CD4-positive, alpha-beta memory T cell (primary cell): ENCODE results near the gene TMEM272. TPM values are rescaled to one million over a fixed set of nuclear protein-coding genes. Genes with fewer than 3 reads are reported as not detected.

ENCODE experiments used
- CTCF ChIA-PET: fragments of 350-600 bp; sonication (Branson Sonifier 250); formaldehyde crosslinking; loops from one replicate; lab custom pipeline; 2021; ENCODE audit warnings: inconsistent platforms; ENCODE audit not compliant: partially characterized antibody; lab: Charles Lee
- POLR2A ChIA-PET: fragments of 350-600 bp; sonication (Branson Sonifier 250); formaldehyde crosslinking; loops from one replicate; lab custom pipeline; 2021; ENCODE audit not compliant: partially characterized antibody; lab: Charles Lee
- DNase-seq, 5 donors: peaks; one replicate each; pipeline versions ENCODE4 v3.0.0 to v3.0.0-alpha.2; 2020 to 2022; ENCODE audit warnings: mixed read lengths in 1 of 5
- H3K27ac ChIP-seq: one replicate; pipeline ENCODE4 v1.7.0; 2013; ENCODE audit warnings: low read depth, low read length
- H3K27me3 ChIP-seq: 2 replicates; pipeline ENCODE4 v1.7.0; 2013; ENCODE audit warnings: mild to moderate bottlenecking, low read length, moderate library complexity; ENCODE audit not compliant: insufficient read depth
- H3K36me3 ChIP-seq: 2 replicates; pipeline ENCODE4 v1.7.0; 2013; ENCODE audit warnings: mild to moderate bottlenecking, low read length, moderate library complexity; ENCODE audit not compliant: insufficient read depth
- H3K4me1 ChIP-seq: 2 replicates; pipeline ENCODE4 v1.7.0; 2013; ENCODE audit warnings: mild to moderate bottlenecking, low read length, moderate library complexity; ENCODE audit not compliant: insufficient read depth
- H3K4me3 ChIP-seq, 2 donors: one replicate each; pipeline ENCODE4 v1.7.0; 2013; ENCODE audit warnings: low read length in 2 of 2, mild to moderate bottlenecking in 1 of 2
- H3K9me3 ChIP-seq, 2 donors: one replicate each; pipeline ENCODE4 v1.7.0; 2013; ENCODE audit warnings: low read length in 2 of 2, control low read depth in 1 of 2; ENCODE audit not compliant: control insufficient read depth in 1 of 2
- H3K27ac Mint-ChIP-seq, 7 donors: one replicate each; pipeline ENCODE4 v1.8.0; 2020 to 2021; ENCODE audit warnings: mixed read lengths in 7 of 7, mild to moderate bottlenecking in 6 of 7, inconsistent platforms in 3 of 7, moderate library complexity in 3 of 7
- H3K27me3 Mint-ChIP-seq, 2 donors: one replicate each; pipeline ENCODE4 v1.8.0; 2020 to 2021; ENCODE audit warnings: mixed read lengths in 2 of 2
- H3K36me3 Mint-ChIP-seq, 2 donors: one replicate each; pipeline ENCODE4 v1.8.0; 2020 to 2021; ENCODE audit warnings: mixed read lengths in 2 of 2, inconsistent platforms in 1 of 2, mild to moderate bottlenecking in 1 of 2
- H3K4me1 Mint-ChIP-seq, 4 donors: one replicate each; pipeline ENCODE4 v1.8.0; 2020 to 2021; ENCODE audit warnings: mixed read lengths in 4 of 4, mild to moderate bottlenecking in 1 of 4
- H3K4me3 Mint-ChIP-seq, 8 donors: one replicate each; pipeline ENCODE4 v1.8.0; 2020 to 2021; ENCODE audit warnings: mixed read lengths in 8 of 8, mild to moderate bottlenecking in 7 of 8, moderate library complexity in 6 of 8, inconsistent platforms in 3 of 8
- H3K9me3 Mint-ChIP-seq, 8 donors: one replicate each; pipeline ENCODE4 v1.8.0; 2020 to 2021; ENCODE audit warnings: mixed read lengths in 8 of 8, mild to moderate bottlenecking in 5 of 8, inconsistent platforms in 3 of 8, moderate library complexity in 1 of 8
- intact Hi-C: fragments of 100-400 bp; cut with micrococcal nuclease; formaldehyde crosslinking; loops from one replicate; pipeline ENCODE4 v1.15.1; 2023
- polyA plus RNA-seq, 2 donors: library from polyadenylated mRNA; unstranded; fragments of 300-500 nt; fragmentation: Illumina TruSeq; gene quantifications; one replicate each; pipeline ENCODE4 v1.2.3, GENCODE V29; 2021
- total RNA-seq, 2 experiments: library from RNA; stranded (reverse); gene quantifications; one replicate each; pipeline ENCODE4 v1.2.3, GENCODE V29; 2021

The TMEM272 gene
- total and polyA plus RNA-seq, 4 experiments from 2014 or later = 0.41 to 9.0 (median 7.9) TPM; not detected in 1

GRCh38 chr13:51840917-51841316 lies 4.1 kb downstream of the TMEM272 start:
- ChIA-PET CTCF (interaction anchor here (0.7 to 2.2 kb wide), 5 partner anchors 8 to 360 kb away, joined by 3 to 11 read pairs (median 3); no protein-coding TSS in a partner anchor), POLR2A (no interaction called here)
- Mint-ChIP-seq H3K4me1 (peaks cover 4 to 10% (median 8%) of the 10 kb centered on the region in 4 donors), H3K9me3 (no peaks in the 10 kb centered on the region), H3K36me3 (no peaks in the 10 kb centered on the region), H3K27ac (peak overlapping the region in 1 of 7 donors; percentile 41), H3K27me3 (peaks cover 2 to 5% of the 10 kb centered on the region in 2 donors), H3K4me3 (no peak overlapping the region)
- H3K4me1 ChIP-seq = no peaks in the 10 kb centered on the region
- no peak overlapping the region for H3K4me3 ChIP-seq
- H3K9me3 ChIP-seq = no peaks in the 10 kb centered on the region
- H3K27ac ChIP-seq = no peak overlapping the region
- intact Hi-C loops = no loop called here
- no peaks in the 10 kb centered on the region for H3K36me3 ChIP-seq
- DNase-seq = no peak
- H3K27me3 ChIP-seq = no peaks in the 10 kb centered on the region

GRCh38 chr13:51839711-51840540 lies 5.1 kb downstream of the TMEM272 start:
- DNase-seq = no peak
- intact Hi-C loops = no loop called here
- H3K36me3 Mint-ChIP-seq = no peaks in the 10 kb centered on the region
- H3K4me3 ChIP-seq = no peak overlapping the region
- H3K36me3 ChIP-seq = no peaks in the 10 kb centered on the region
- POLR2A ChIA-PET = no interaction called here
- no peaks in the 10 kb centered on the region for H3K4me1 ChIP-seq
- H3K9me3 ChIP-seq = no peaks in the 10 kb centered on the region
- CTCF ChIA-PET = interaction anchor here (0.8 to 1.4 kb wide), 2 partner anchors 10 to 17 kb away, joined by 3 read pairs; no protein-coding TSS in a partner anchor
- peaks cover 0 to 4% of the 10 kb centered on the region in 2 donors for H3K27me3 Mint-ChIP-seq
- H3K27ac ChIP-seq = no peak overlapping the region
- H3K9me3 Mint-ChIP-seq = no peaks in the 10 kb centered on the region
- H3K27ac Mint-ChIP-seq = no peak overlapping the region
- H3K27me3 ChIP-seq = no peaks in the 10 kb centered on the region
- H3K4me1 Mint-ChIP-seq = peaks cover under 1 to 6% (median 3%) of the 10 kb centered on the region in 4 donors
- H3K4me3 Mint-ChIP-seq = no peak overlapping the region

- H3K4me3 ChIP-seq = no peak overlapping the region
- no peaks in the 10 kb centered on the region for H3K36me3 Mint-ChIP-seq
- intact Hi-C loops = no loop called here
- no peak overlapping the region for H3K27ac Mint-ChIP-seq
- no peaks in the 10 kb centered on the region for H3K4me1 ChIP-seq
- H3K27ac ChIP-seq = no peak overlapping the region
- H3K4me1 Mint-ChIP-seq = no peaks in the 10 kb centered on the region
- peaks cover 0 to 4% of the 10 kb centered on the region in 2 donors for H3K27me3 Mint-ChIP-seq
- H3K27me3 ChIP-seq = no peaks in the 10 kb centered on the region
- ChIA-PET CTCF (interaction anchor here (1.0 to 8.7 kb wide), 4 partner anchors 9 to 41 kb away, joined by 3 to 442 read pairs (median 3); no protein-coding TSS in a partner anchor), POLR2A (interaction anchor here (1.9 kb wide), 1 partner anchor 13 kb away, joined by 6 read pairs; no protein-coding TSS in a partner anchor)
- H3K36me3 ChIP-seq = no peaks in the 10 kb centered on the region
- no peaks in the 10 kb centered on the region for H3K9me3 Mint-ChIP-seq
- H3K9me3 ChIP-seq = no peaks in the 10 kb centered on the region
- no peak overlapping the region for H3K4me3 Mint-ChIP-seq
- DNase-seq = no peak
Observed at GRCh38 chr13:51838240-51838846, 6.6 kb downstream of the TMEM272 start.

- CTCF ChIA-PET = interaction anchor here (0.8 to 8.7 kb wide), 2 partner anchors 10 to 23 kb away, joined by 3 to 442 read pairs; no protein-coding TSS in a partner anchor
- no peak for DNase-seq
Observed at GRCh38 chr13:51837016-51837415, 8.0 kb downstream of the TMEM272 start.

GRCh38 chr13:51834581-51835171 lies 10.3 kb downstream of the TMEM272 start:
- Histone ChIP-seq H3K4me1 (peaks cover 10% of the 10 kb centered on the region), H3K9me3 (no peaks in the 10 kb centered on the region), H3K36me3 (no peaks in the 10 kb centered on the region), H3K27ac (no peak overlapping the region), H3K27me3 (no peaks in the 10 kb centered on the region), H3K4me3 (no peak overlapping the region)
- intact Hi-C loops = loop anchor here (5.0 kb wide), 1 partner anchor 293 kb away; the partner anchor contains the start of gene NEK5
- Mint-ChIP-seq H3K36me3 (no peaks in the 10 kb centered on the region), H3K27me3 (no peaks in the 10 kb centered on the region), H3K27ac (no peak overlapping the region), H3K4me3 (no peak overlapping the region), H3K9me3 (no peaks in the 10 kb centered on the region), H3K4me1 (peaks cover 6 to 22% (median 20%) of the 10 kb centered on the region in 4 donors)
- ChIA-PET POLR2A (interaction anchor here (1.1 to 4.8 kb wide), 3 partner anchors 9 to 30 kb away, joined by 3 to 60 read pairs (median 4); no protein-coding TSS in a partner anchor), CTCF (interaction anchor here (0.8 to 8.7 kb wide), 9 partner anchors 8 to 396 kb away, joined by 3 to 442 read pairs (median 3); no protein-coding TSS in a partner anchor)
- DNase-seq = no peak

More at GRCh38 chr13:51837016-51837415, 8.0 kb downstream of the TMEM272 start:
- H3K27ac ChIP-seq = no peak overlapping the region
- no peaks in the 10 kb centered on the region for H3K27me3 ChIP-seq
- intact Hi-C loops = no loop called here
- no peaks in the 10 kb centered on the region for H3K36me3 ChIP-seq
- Mint-ChIP-seq H3K9me3 (no peaks in the 10 kb centered on the region), H3K27me3 (peaks cover 0 to 4% of the 10 kb centered on the region in 2 donors), H3K36me3 (no peaks in the 10 kb centered on the region), H3K4me1 (peaks cover 5 to 9% (median 8%) of the 10 kb centered on the region in 4 donors), H3K4me3 (no peak overlapping the region), H3K27ac (peak overlapping the region in 1 of 7 donors; percentile 37)
- no peaks in the 10 kb centered on the region for H3K9me3 ChIP-seq
- POLR2A ChIA-PET = no interaction called here
- H3K4me1 ChIP-seq = peaks cover 8% of the 10 kb centered on the region
- no peak overlapping the region for H3K4me3 ChIP-seq

GRCh38 chr13:51833980-51834379 lies 11.0 kb downstream of the TMEM272 start:
- H3K36me3 Mint-ChIP-seq = no peaks in the 10 kb centered on the region
- no peaks in the 10 kb centered on the region for H3K9me3 Mint-ChIP-seq
- no peak overlapping the region for H3K4me3 ChIP-seq
- H3K27me3 Mint-ChIP-seq = no peaks in the 10 kb centered on the region
- H3K27ac Mint-ChIP-seq = no peak overlapping the region
- H3K9me3 ChIP-seq = no peaks in the 10 kb centered on the region
- H3K4me1 ChIP-seq = peaks cover 10% of the 10 kb centered on the region
- no peaks in the 10 kb centered on the region for H3K27me3 ChIP-seq
- no peak overlapping the region for H3K27ac ChIP-seq
- H3K36me3 ChIP-seq = no peaks in the 10 kb centered on the region
- no peak overlapping the region for H3K4me3 Mint-ChIP-seq
- intact Hi-C loops = loop anchor here (5.0 kb wide), 1 partner anchor 293 kb away; the partner anchor contains the start of gene NEK5
- POLR2A ChIA-PET = interaction anchor here (1.2 to 4.8 kb wide), 2 partner anchors 8 to 20 kb away, joined by 4 to 60 read pairs; no protein-coding TSS in a partner anchor
- CTCF ChIA-PET = interaction anchor here (0.5 to 8.7 kb wide), 6 partner anchors 9 to 207 kb away, joined by 3 to 442 read pairs (median 4); no protein-coding TSS in a partner anchor
- H3K4me1 Mint-ChIP-seq = peaks cover 8 to 29% (median 23%) of the 10 kb centered on the region in 4 donors
- no peak for DNase-seq
